ENCODE data around the gene ELOF1.
"Not testable (repeated sequence)": the region's sequence is repeated elsewhere in the genome, so short reads cannot be mapped to it uniquely, and the experiment has no call there.

Gene ELOF1

GRCh38 chr19:11570039-11570462 lies 11.0 kb upstream of the ELOF1 start:
- no peak overlapping the region for H2AFZ ChIP-seq
- H3K27ac ChIP-seq, result no peak overlapping the region
- no peaks in the 10 kb centered on the region for H3K79me2 ChIP-seq
- H3K4me3 ChIP-seq (ENCODE audit: low read depth, low read length), result no peak overlapping the region
- no peak for TF ChIP-seq CTCF (IDR thresholded peaks at IDR 0.05)
- H3K36me3 ChIP-seq (ENCODE audit: control insufficient read depth, insufficient read depth, low read length), result no peaks in the 10 kb centered on the region
- H3K4me1 ChIP-seq, result no peaks in the 10 kb centered on the region
- no peaks in the 10 kb centered on the region for H3K9me3 ChIP-seq (ENCODE audit: control insufficient read depth, low read length)
- H3K4me2 ChIP-seq (ENCODE audit: low read length), result no peak overlapping the region
- H3K27me3 ChIP-seq (ENCODE audit: control insufficient read depth, insufficient read depth, low read length), result no peaks in the 10 kb centered on the region
- H3K9ac ChIP-seq, result no peak overlapping the region

GRCh38 chr19:11566164-11566563 lies 7.1 kb upstream of the ELOF1 start:
- Histone ChIP-seq H3K4me1 (no peaks in the 10 kb centered on the region), H3K9ac (no peak overlapping the region), H3K79me2 (no peaks in the 10 kb centered on the region), H2AFZ (no peak overlapping the region), H3K27me3 (ENCODE audit: control insufficient read depth, insufficient read depth, low read length) (no peaks in the 10 kb centered on the region), H3K36me3 (ENCODE audit: control insufficient read depth, insufficient read depth, low read length) (no peaks in the 10 kb centered on the region), H3K4me3 (ENCODE audit: low read depth, low read length) (no peak overlapping the region), H3K4me2 (ENCODE audit: low read length) (no peak overlapping the region), H3K27ac (no peak overlapping the region), H3K9me3 (ENCODE audit: control insufficient read depth, low read length) (no peaks in the 10 kb centered on the region)
- TF ChIP-seq CTCF (IDR thresholded peaks at IDR 0.05), result no peak

- H3K4me3 ChIP-seq (ENCODE audit: low read depth, low read length); H3K27ac ChIP-seq; H2AFZ ChIP-seq; H3K9me3 ChIP-seq (ENCODE audit: control insufficient read depth, low read length); H3K9ac ChIP-seq; H3K4me1 ChIP-seq; H3K27me3 ChIP-seq (ENCODE audit: control insufficient read depth, insufficient read depth, low read length); H3K36me3 ChIP-seq (ENCODE audit: control insufficient read depth, insufficient read depth, low read length); H3K4me2 ChIP-seq (ENCODE audit: low read length); H3K79me2 ChIP-seq: not testable (repeated sequence)
These were observed 6.6 kb upstream of the ELOF1 start for GRCh38 chr19:11565649-11565980.

- not testable (repeated sequence) for H3K27ac ChIP-seq; H3K4me3 ChIP-seq (ENCODE audit: low read depth, low read length); H3K27me3 ChIP-seq (ENCODE audit: control insufficient read depth, insufficient read depth, low read length); H3K9me3 ChIP-seq (ENCODE audit: control insufficient read depth, low read length); H3K36me3 ChIP-seq (ENCODE audit: control insufficient read depth, insufficient read depth, low read length); H3K4me2 ChIP-seq (ENCODE audit: low read length); H3K9ac ChIP-seq; H3K4me1 ChIP-seq; H2AFZ ChIP-seq; H3K79me2 ChIP-seq
These were observed 5.2 kb upstream of the ELOF1 start for GRCh38 chr19:11564082-11564807.

- no peak for TF ChIP-seq CTCF (IDR thresholded peaks at IDR 0.05)
- H3K9me3 ChIP-seq (ENCODE audit: control insufficient read depth, low read length), result no peaks in the 10 kb centered on the region
- no peak overlapping the region for H3K4me2 ChIP-seq (ENCODE audit: low read length)
- no peak overlapping the region for H2AFZ ChIP-seq
- H3K27me3 ChIP-seq (ENCODE audit: control insufficient read depth, insufficient read depth, low read length), result no peaks in the 10 kb centered on the region
- peaks cover 8% of the 10 kb centered on the region for H3K79me2 ChIP-seq
- H3K27ac ChIP-seq, result no peak overlapping the region
- H3K9ac ChIP-seq, result no peak overlapping the region
- H3K4me3 ChIP-seq (ENCODE audit: low read depth, low read length), result no peak overlapping the region
- H3K4me1 ChIP-seq, result peaks cover 6% of the 10 kb centered on the region
- no peaks in the 10 kb centered on the region for H3K36me3 ChIP-seq (ENCODE audit: control insufficient read depth, insufficient read depth, low read length)
These were observed 4.5 kb upstream of the ELOF1 start for GRCh38 chr19:11563532-11563931.
